IMR-90 (cell line): Measurements from ENCODE around the gene BMPER. TPM values are rescaled to one million over a fixed set of nuclear protein-coding genes. Genes with fewer than 3 reads are reported as not detected.

Experiments
- ATAC-seq: fragments of 200-7000 bp; cut with Tn5 transposase; 2 replicates; pipeline ENCODE4 v1.9.1; 2020; ENCODE audit warnings: low read depth, mild to moderate bottlenecking, moderate library complexity
- BruUV-seq: library from RNA; stranded (reverse); fragments of 400-500 nt; replicated peaks from 2 replicates; lab custom pipeline; 2021; lab: Mats Ljungman, UMichigan
- CTCF ChIA-PET: fragments of 300-600 bp; formaldehyde crosslinking; extraction: SDS; loops from one replicate; lab custom pipeline; 2021; ENCODE audit warnings: antibody characterized with exemption; lab: Yijun Ruan, JAX
- POLR2A ChIA-PET: fragments of 300-600 bp; sonication (Branson Sonifier 250); formaldehyde crosslinking; loops from one replicate; lab custom pipeline; 2022; ENCODE audit warnings: antibody characterized with exemption; ENCODE audit not compliant: unreplicated experiment; lab: Charles Lee
- DNase-seq: peaks from one replicate; pipeline ENCODE4 v3.0.0; 2013
- H2AFZ ChIP-seq: replicated peaks from 2 replicates; pipeline ENCODE3; 2013; ENCODE audit warnings: low read length, mild to moderate bottlenecking; ENCODE audit not compliant: poor library complexity
- H2AK5ac ChIP-seq: 2 replicates; pipeline ENCODE4 v1.6.1; 2013; ENCODE audit warnings: low read depth, low read length, inconsistent platforms
- H2AK9ac ChIP-seq: replicated peaks from 2 replicates; pipeline ENCODE3; 2013; ENCODE audit warnings: mild to moderate bottlenecking, low read depth, low read length, moderate library complexity; ENCODE audit not compliant: poor library complexity
- H2BK120ac ChIP-seq: 2 replicates; pipeline ENCODE4 v1.6.1; 2013; ENCODE audit warnings: low read depth, low read length, inconsistent platforms
- H2BK15ac ChIP-seq: 3 replicates; pipeline ENCODE4 v1.6.1; 2013; ENCODE audit warnings: low read depth, low read length, inconsistent platforms
- H2BK20ac ChIP-seq: 2 replicates; pipeline ENCODE4 v1.6.1; 2013; ENCODE audit warnings: low read depth, mild to moderate bottlenecking, inconsistent platforms, low read length, moderate library complexity
- H2BK5ac ChIP-seq: 2 replicates; pipeline ENCODE4 v1.6.1; 2013; ENCODE audit warnings: mild to moderate bottlenecking, low read depth, low read length, inconsistent platforms; ENCODE audit not compliant: poor library complexity, severe bottlenecking
- H3K14ac ChIP-seq: replicated peaks from 2 replicates; pipeline ENCODE4 v1.6.1; 2013; ENCODE audit warnings: low read depth, low read length, inconsistent platforms
- H3K18ac ChIP-seq: 2 replicates; pipeline ENCODE4 v1.6.1; 2013; ENCODE audit warnings: low read depth, low read length, control low read depth
- H3K23ac ChIP-seq: 2 replicates; pipeline ENCODE4 v1.6.1; 2013; ENCODE audit warnings: low read depth, low read length, inconsistent platforms
- H3K27ac ChIP-seq: 2 replicates; pipeline ENCODE4 v1.5.1; 2013; ENCODE audit warnings: mild to moderate bottlenecking, control low read depth, low read length; ENCODE audit not compliant: insufficient read depth
- H3K27me3 ChIP-seq: 2 replicates; pipeline ENCODE4 v1.6.1; 2013; ENCODE audit warnings: low read length; ENCODE audit not compliant: control insufficient read depth, insufficient read depth
- H3K36me3 ChIP-seq: 2 replicates; pipeline ENCODE4 v1.6.1; 2013; ENCODE audit warnings: low read length, mixed read lengths; ENCODE audit not compliant: control insufficient read depth, insufficient read depth
- H3K4ac ChIP-seq: 2 replicates; pipeline ENCODE4 v1.6.1; 2013; ENCODE audit warnings: low read depth, low read length, inconsistent platforms
- H3K4me1 ChIP-seq: 2 replicates; pipeline ENCODE4 v1.6.1; 2013; ENCODE audit warnings: low read length, mixed read lengths; ENCODE audit not compliant: control insufficient read depth, insufficient read depth
- H3K4me2 ChIP-seq: 2 replicates; pipeline ENCODE4 v1.6.1; 2013; ENCODE audit warnings: low read depth, mild to moderate bottlenecking, control low read depth, low read length, moderate library complexity
- H3K4me3 ChIP-seq: 2 replicates; pipeline ENCODE4 v1.5.1; 2013; ENCODE audit warnings: low read depth, mild to moderate bottlenecking, control low read depth, low read length, moderate library complexity; ENCODE audit not compliant: insufficient read depth
- H3K56ac ChIP-seq: 2 replicates; pipeline ENCODE4 v1.6.1; 2013; ENCODE audit warnings: low read length, inconsistent platforms; ENCODE audit not compliant: insufficient read depth; ENCODE audit errors: extremely low read depth
- H3K79me1 ChIP-seq, 2 experiments: 2 replicates each; pipeline ENCODE4 v1.6.1; 2013; ENCODE audit warnings: low read length in 2 of 2, inconsistent platforms in 1 of 2, low read depth in 1 of 2
- H3K9ac ChIP-seq: 2 replicates; pipeline ENCODE4 v1.6.1; 2013; ENCODE audit warnings: low read depth, low read length, control low read depth
- H3K9me1 ChIP-seq: 2 replicates; pipeline ENCODE4 v1.6.1; 2013; ENCODE audit warnings: low read length, inconsistent platforms; ENCODE audit not compliant: insufficient read depth
- H3K9me3 ChIP-seq: 2 replicates; pipeline ENCODE4 v1.6.1; 2013; ENCODE audit warnings: low read length; ENCODE audit not compliant: control insufficient read depth, insufficient read depth
- H4K20me1 ChIP-seq: 2 replicates; pipeline ENCODE4 v1.6.1; 2013; ENCODE audit warnings: low read length, inconsistent platforms; ENCODE audit not compliant: insufficient read depth
- H4K5ac ChIP-seq: 2 replicates; pipeline ENCODE4 v1.6.1; 2013; ENCODE audit warnings: mild to moderate bottlenecking, low read depth, low read length, control low read depth
- H4K8ac ChIP-seq, 2 experiments: 2 replicates each; pipeline ENCODE4 v1.6.1; 2013; ENCODE audit warnings: low read depth in 2 of 2, low read length in 2 of 2, control low read depth in 1 of 2, inconsistent platforms in 1 of 2
- H4K91ac ChIP-seq: 2 replicates; pipeline ENCODE4 v1.6.1; 2013; ENCODE audit warnings: low read depth, low read length, inconsistent platforms; ENCODE audit not compliant: insufficient read depth
- CHD1 ChIP-seq: IDR thresholded peaks from 2 replicates; pipeline ENCODE4 v1.6.1; 2012; ENCODE audit warnings: low read depth, low read length, improper control_type of control experiment
- MAZ ChIP-seq: IDR thresholded peaks from 2 replicates; pipeline ENCODE4 v1.6.1; 2012; ENCODE audit warnings: low read depth, mild to moderate bottlenecking, low read length, improper control_type of control experiment, moderate library complexity, borderline replicate concordance
- POLR2A ChIP-seq: IDR thresholded peaks from 2 replicates; pipeline ENCODE4 v1.6.1; 2012; ENCODE audit warnings: mild to moderate bottlenecking, low read depth, low read length
- RAD21 ChIP-seq: IDR thresholded peaks from 2 replicates; pipeline ENCODE4 v1.6.1; 2012; ENCODE audit warnings: low read length, improper control_type of control experiment
- WGBS, 2 experiments: methylation state at CpG; one replicate each; pipeline versions ENCODE4 v1.1.5 to v1.1.7; 2013; ENCODE audit warnings: missing lambda C conversion rate in 2 of 2; ENCODE audit not compliant: insufficient read length in 1 of 2; ENCODE audit errors: extremely low coverage in 2 of 2; 5-methylcytosine and 5-hydroxymethylcytosine counted together
- dilution Hi-C: fragments of 300-500 bp; cut with HindIII; formaldehyde crosslinking; loops from one replicate; pipeline ENCODE4 v1.14.3; 2018; ENCODE audit warnings: low sequenced_read_pairs; ENCODE audit not compliant: unreplicated experiment
- in situ Hi-C: fragments of 300-500 bp; cut with MboI; formaldehyde crosslinking; loops from 3 replicates; pipeline ENCODE4 v1.14.3; 2019; ENCODE audit warnings: low sequenced_read_pairs, inconsistent platforms, mixed read lengths
- intact Hi-C: fragments of 100-400 bp; cut with micrococcal nuclease; formaldehyde crosslinking; loops from 2 replicates; pipeline ENCODE4 v1.10.0; 2022
- polyA plus RNA-seq, 3 experiments: library from polyadenylated mRNA; depleted of rRNA; stranded (reverse); fragments of >200 nt; gene quantifications; 2 replicates each; pipeline ENCODE4 v1.2.3, GENCODE V29; 2012; ENCODE audit warnings: low replicate concordance in 1 of 3
- total RNA-seq: library from RNA; depleted of rRNA; stranded (reverse); fragments of >200 nt; gene quantifications from 2 replicates; pipeline ENCODE4 v1.2.3, GENCODE V29; 2012
- TF ChIP-seq, protein P1 (sequence below): fragments of 150-350 bp; IDR thresholded peaks from 2 replicates; pipeline ENCODE4 v1.6.1; 2017; ENCODE audit warnings: mild to moderate bottlenecking, antibody characterized with exemption, low read length, low read depth

The BMPER gene
- total and polyA plus RNA-seq, 2 of the 4 experiments (the other 2 are of a cell fraction) = 6.2 to 7.9 TPM

DNA sequence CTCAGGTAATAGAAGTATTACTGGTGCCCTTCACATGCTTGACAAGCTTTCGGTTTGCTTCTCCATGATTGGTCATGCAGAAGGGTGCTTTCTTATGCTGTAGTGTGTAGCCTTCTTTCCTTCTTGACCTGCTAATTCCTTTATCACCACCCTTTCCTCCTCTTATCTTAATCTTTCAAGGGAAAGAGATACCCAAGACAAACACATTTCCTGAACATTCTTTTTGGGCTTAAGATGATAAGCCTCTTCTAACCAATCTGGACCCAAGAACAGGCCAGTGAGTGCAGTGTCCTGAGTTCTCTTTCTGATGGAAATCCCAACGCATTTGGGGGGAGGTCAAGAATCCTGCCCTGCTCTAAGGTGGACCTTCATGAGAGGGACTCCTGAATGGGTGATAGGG is 33.8 kb downstream of the BMPER start:
- dilution Hi-C loops = no loop called here
- Histone ChIP-seq H3K9me3 (no peaks in the 10 kb centered on the region), H2BK5ac (no peak overlapping the region), H3K9ac (no peak overlapping the region), H2BK20ac (no peak overlapping the region), H4K8ac (no peak overlapping the region), H3K36me3 (peaks cover 3% of the 10 kb centered on the region; the same call in 1 of the 2 replicates), H2AK9ac (no peak overlapping the region), H3K27me3 (no peaks in the 10 kb centered on the region), H2BK120ac (no peak overlapping the region), H2AK5ac (no peak overlapping the region), H4K20me1 (no peaks in the 10 kb centered on the region), H2AFZ (no peak overlapping the region), H3K56ac (no peak overlapping the region), H3K4me1 (peaks cover 9% of the 10 kb centered on the region), H2BK15ac (no peak overlapping the region), H3K18ac (no peak overlapping the region), H3K27ac (no peak overlapping the region), H4K91ac (no peak overlapping the region), H3K9me1 (no peaks in the 10 kb centered on the region; the same call in 1 of the 2 replicates), H3K4me2 (no peak overlapping the region), H3K4me3 (no peak overlapping the region), H3K4ac (no peak overlapping the region), H3K23ac (no peak overlapping the region), H3K79me1 (no peaks in the 10 kb centered on the region), H3K14ac (no peak overlapping the region), H4K5ac (no peak overlapping the region)
- WGBS, 2 experiments = no CpG with 5 or more reads among the region's 2 CpGs
- ChIA-PET POLR2A (no interaction called here), CTCF (no interaction called here)
- intact Hi-C loops = loop anchor here (10.0 kb wide), 1 partner anchor 226 kb away; no protein-coding TSS in a partner anchor
- in situ Hi-C loops = loop anchor here (10.0 kb wide), 2 partner anchors 514 to 684 kb away; no protein-coding TSS in a partner anchor
- no TSS peak for BruUV-seq
- no peak for DNase-seq
- TF ChIP-seq CHD1 = no peak
- no peak for TF ChIP-seq RAD21
- TF ChIP-seq POLR2A = no peak
- TF ChIP-seq MAZ = no peak
- TF ChIP-seq, protein P1, sequence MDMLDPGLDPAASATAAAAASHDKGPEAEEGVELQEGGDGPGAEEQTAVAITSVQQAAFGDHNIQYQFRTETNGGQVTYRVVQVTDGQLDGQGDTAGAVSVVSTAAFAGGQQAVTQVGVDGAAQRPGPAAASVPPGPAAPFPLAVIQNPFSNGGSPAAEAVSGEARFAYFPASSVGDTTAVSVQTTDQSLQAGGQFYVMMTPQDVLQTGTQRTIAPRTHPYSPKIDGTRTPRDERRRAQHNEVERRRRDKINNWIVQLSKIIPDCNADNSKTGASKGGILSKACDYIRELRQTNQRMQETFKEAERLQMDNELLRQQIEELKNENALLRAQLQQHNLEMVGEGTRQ = no peak
- no peak for ATAC-seq
